K562 (cell line): Measurements from ENCODE around the gene IGFBPL1. TPM values are rescaled to one million over a fixed set of nuclear protein-coding genes. Genes with fewer than 3 reads are reported as not detected.

Experiments used
- ATAC-seq: fragments of 200-7000 bp; cut with Tn5 transposase; 3 replicates; pipeline ENCODE4 v1.9.1; 2020; ENCODE audit warnings: moderate library complexity
- BruUV-seq: library from RNA; stranded (reverse); fragments of 400-500 nt; replicated peaks from 2 replicates; lab custom pipeline; 2021; lab: Mats Ljungman, UMichigan
- CTCF ChIA-PET: fragments of 300-600 bp; formaldehyde crosslinking; extraction: SDS; loops from one replicate; lab custom pipeline; 2021; ENCODE audit warnings: low intra/inter-chr PET ratio; lab: Yijun Ruan, JAX
- POLR2A ChIA-PET: fragments of 300-600, 350-650 bp; sonication (Branson Sonifier 250); formaldehyde crosslinking; extraction: SDS; loops from one replicate; lab custom pipeline; 2021; ENCODE audit warnings: antibody characterized with exemption, inconsistent platforms; lab: Yijun Ruan, JAX
- DNase-seq, 4 experiments: peaks; one replicate each; pipeline versions ENCODE4 v3.0.0 to v3.0.0-alpha.2; 2011 to 2018; ENCODE audit warnings: low spot score in 3 of 4, mixed read lengths in 3 of 4; ENCODE audit errors: extremely low read depth in 1 of 4
- FAIRE-seq: peaks from 2 replicates; lab custom pipeline; 2011; peaks lifted over from hg19 to GRCh38; lab: Jason Lieb, UNC
- H2AFZ ChIP-seq: 2 replicates; pipeline ENCODE4 v1.6.0; 2011; ENCODE audit warnings: low read depth, low read length, control low read depth, inconsistent platforms
- H3K27ac ChIP-seq: fragments of 200-600 bp; 3 replicates; pipeline ENCODE4 v1.8.0; 2011; ENCODE audit warnings: low read depth, mild to moderate bottlenecking, control low read depth, inconsistent platforms, low read length, moderate library complexity, mixed read lengths; ENCODE audit errors: extremely low read depth
- H3K27me3 ChIP-seq, 2 experiments: fragments of 300-600 bp in 1 of 2; 2 replicates in 1 of 2; 3 replicates in 1 of 2; pipeline versions ENCODE4 v1.6.0 to v1.8.0; 2011; ENCODE audit warnings: inconsistent platforms in 2 of 2, low read length in 2 of 2, mild to moderate bottlenecking in 1 of 2, mixed read lengths in 1 of 2, moderate library complexity in 1 of 2; ENCODE audit not compliant: control insufficient read depth in 2 of 2, insufficient read depth in 2 of 2
- H3K36me3 ChIP-seq: fragments of 300-600 bp; 3 replicates; pipeline ENCODE4 v1.8.0; 2011; ENCODE audit warnings: mild to moderate bottlenecking, low read length, inconsistent platforms; ENCODE audit not compliant: control insufficient read depth, insufficient read depth
- H3K4me1 ChIP-seq, 2 experiments: fragments of 200-600 bp in 1 of 2; replicated peaks in 1 of 2; 2 replicates in 1 of 2; 3 replicates in 1 of 2; pipeline versions ENCODE4 v1.5.1 to v1.8.0; 2011; ENCODE audit warnings: inconsistent platforms in 2 of 2, low read length in 2 of 2, mild to moderate bottlenecking in 1 of 2, mixed read lengths in 1 of 2, moderate library complexity in 1 of 2; ENCODE audit not compliant: control insufficient read depth in 2 of 2, insufficient read depth in 2 of 2
- H3K4me2 ChIP-seq: 2 replicates; pipeline ENCODE4 v1.6.1; 2011; ENCODE audit warnings: low read length, control low read depth, inconsistent platforms, mixed read lengths; ENCODE audit not compliant: insufficient read depth
- H3K4me3 ChIP-seq: fragments of 200-600 bp; sonication (generic), shearing (Covaris generic); 2 replicates; pipeline ENCODE4 v1.5.1; 2016; ENCODE audit warnings: control low read depth, inconsistent platforms
- H3K79me2 ChIP-seq: fragments of 200-600 bp; 3 replicates; pipeline ENCODE4 v1.8.0; 2011; ENCODE audit warnings: low read length, inconsistent platforms; ENCODE audit not compliant: control insufficient read depth, insufficient read depth
- H3K9ac ChIP-seq, 2 experiments: 2 replicates each; pipeline versions ENCODE4 v1.6.0 to v1.6.1; 2011; ENCODE audit warnings: low read depth in 2 of 2, low read length in 2 of 2, control low read depth in 1 of 2, inconsistent platforms in 1 of 2, mild to moderate bottlenecking in 1 of 2, mixed read lengths in 1 of 2; ENCODE audit not compliant: insufficient read depth in 1 of 2
- H3K9me1 ChIP-seq: one replicate; pipeline ENCODE4 v1.6.0; 2011; ENCODE audit warnings: inconsistent platforms, mild to moderate bottlenecking, low read length, moderate library complexity; ENCODE audit not compliant: control insufficient read depth, insufficient read depth
- H3K9me3 ChIP-seq: replicated peaks from 2 replicates; pipeline ENCODE4 v1.5.1; 2011; ENCODE audit warnings: low read depth, low read length, inconsistent platforms; ENCODE audit not compliant: control insufficient read depth, insufficient read depth
- H4K20me1 ChIP-seq: replicated peaks from 2 replicates; pipeline ENCODE4 v1.6.1; 2011; ENCODE audit warnings: low read length, inconsistent platforms, mixed read lengths; ENCODE audit not compliant: control insufficient read depth, insufficient read depth
- BRF1 ChIP-seq: IDR thresholded peaks from 3 replicates; pipeline ENCODE4 v1.6.1; 2011; ENCODE audit warnings: borderline replicate concordance, mild to moderate bottlenecking; ENCODE audit not compliant: insufficient read length; ENCODE audit errors: extremely low read depth
- HDAC1 ChIP-seq, 2 experiments: fragments of 450-650 bp; IDR thresholded peaks; 2 replicates each; pipeline ENCODE4 v1.6.1; 2016 to 2017; ENCODE audit warnings: inconsistent platforms in 1 of 2, mild to moderate bottlenecking in 1 of 2, moderate library complexity in 1 of 2
- HMGN3 ChIP-seq: IDR thresholded peaks from 2 replicates; pipeline ENCODE4 v1.6.1; 2011; ENCODE audit warnings: borderline replicate concordance, low read depth, mild to moderate bottlenecking, mixed read lengths, low read length; ENCODE audit not compliant: insufficient read length; ENCODE audit errors: extremely low read depth
- LARP7 ChIP-seq: fragments of 450-650 bp; IDR thresholded peaks from 2 replicates; pipeline ENCODE4 v1.6.1; 2016
- LEF1 ChIP-seq: fragments of 450-650 bp; IDR thresholded peaks from 2 replicates; pipeline ENCODE4 v1.6.1; 2016; ENCODE audit warnings: mild to moderate bottlenecking
- POLR3A ChIP-seq: IDR thresholded peaks from 2 replicates; pipeline ENCODE4 v1.6.1; 2011; ENCODE audit warnings: borderline replicate concordance, mild to moderate bottlenecking, moderate library complexity; ENCODE audit not compliant: insufficient read length, insufficient read depth; ENCODE audit errors: extremely low read depth
- ZFP36 ChIP-seq: fragments of 150-350 bp; IDR thresholded peaks from 2 replicates; pipeline ENCODE4 v1.6.1; 2018; ENCODE audit warnings: low read length, low read depth; ENCODE audit not compliant: partially characterized antibody
- WGBS: fragments of 100-300 bp; shearing (Covaris generic); methylation state at CpG from one replicate; pipeline ENCODE4 v1.1.6; 2016; ENCODE audit warnings: low coverage, mixed read lengths; ENCODE audit not compliant: insufficient coverage; ENCODE audit errors: missing lambda C conversion rate; 5-methylcytosine and 5-hydroxymethylcytosine counted together
- in situ Hi-C: fragments of 300-500 bp; cut with MboI; formaldehyde crosslinking; loops from 4 replicates; pipeline ENCODE4 v1.15.0; 2018; ENCODE audit warnings: inconsistent platforms, mixed read lengths
- intact Hi-C: fragments of 100-400 bp; cut with micrococcal nuclease; formaldehyde crosslinking; loops from 2 replicates; pipeline ENCODE4 v1.14.2; 2022
- polyA plus RNA-seq, 8 experiments: library from polyadenylated mRNA; depleted of rRNA in 4 of 8; stranded (reverse) in 5 of 8; unstranded in 3 of 8; fragments of >200 nt; fragmentation: Nextera tagmentation in 2 of 8; fragmentation: Illumina TruSeq in 1 of 8; extraction: Ambion mirVana in 2 of 8; extraction: Trizol in 1 of 8; gene quantifications; 2 replicates each; pipeline versions ENCODE4 v1.2.1 to v1.2.3, GENCODE V29; 2011 to 2014; ENCODE audit warnings: inconsistent platforms in 1 of 8, missing spikeins in 1 of 8
- total RNA-seq, 7 experiments: library from RNA; depleted of rRNA in 6 of 7; stranded (reverse); fragments of >200 nt in 6 of 7; fragmentation: Illumina TruSeq in 2 of 7; extraction: Trizol in 2 of 7; gene quantifications; 2 replicates each; pipeline versions ENCODE4 v1.2.1 to v1.2.3, GENCODE V29; 2011 to 2021; ENCODE audit warnings: low replicate concordance in 1 of 7
- TF ChIP-seq, protein P1 (sequence below): fragments of 250-450 bp; sonication (Bioruptor Pico); IDR thresholded peaks from 2 replicates; pipeline ENCODE4 v1.5.1; 2021; ENCODE audit warnings: mild to moderate bottlenecking
- TF ChIP-seq, protein P2 (sequence below): fragments of 450-650 bp; IDR thresholded peaks from 2 replicates; pipeline ENCODE4 v1.6.1; 2016; ENCODE audit warnings: missing biosample characterization, missing genetic modification characterization

Gene IGFBPL1
- total and polyA plus RNA-seq, 9 of the 15 experiments (the other 6 are each of a cell fraction or from before 2014, with no cell fraction given), result not detected

DNA sequence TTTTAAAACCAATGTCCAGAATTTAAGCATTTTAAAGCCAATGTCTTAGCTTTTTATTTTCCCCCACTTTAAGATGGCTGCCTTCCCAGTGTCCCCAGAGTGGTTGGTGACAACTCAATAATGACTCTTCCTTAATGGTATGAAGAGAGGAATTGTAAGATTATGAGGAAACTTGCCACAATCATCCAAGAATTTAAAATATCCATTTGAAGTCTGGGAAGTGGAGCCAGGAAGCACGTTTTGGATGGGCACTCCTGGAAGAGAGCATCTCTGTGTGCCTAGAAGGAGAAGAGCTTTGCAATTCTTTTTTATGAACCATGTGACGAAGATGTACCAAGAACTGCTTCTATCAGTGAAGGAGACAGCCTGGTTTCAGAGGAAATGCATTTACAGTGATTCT is 11.3 kb upstream of the IGFBPL1 start:
- POLR2A ChIA-PET, result no interaction called here
- no TSS peak for BruUV-seq

More for the DNA sequence above, 11.3 kb upstream of the IGFBPL1 start:
- 0 out of 2 replicates have a peak, but pooled peaks cover 2% of the 10 kb centered on the region for H4K20me1 ChIP-seq
- no peak overlapping the region for H3K4me3 ChIP-seq
- H3K9me1 ChIP-seq, result no peaks in the 10 kb centered on the region
- peaks cover 0 to 29% of the 10 kb centered on the region in 2 experiments; a peak in 2 of 5 replicates for H3K27me3 ChIP-seq
- H3K36me3 ChIP-seq, result no peaks in the 10 kb centered on the region
- H3K27ac ChIP-seq, result no peak overlapping the region
- H3K9me3 ChIP-seq, result no peaks in the 10 kb centered on the region
- no peak overlapping the region for H3K4me2 ChIP-seq
- CTCF ChIA-PET, result no interaction called here
- intact Hi-C loops, result no loop called here
- no peaks in the 10 kb centered on the region for H3K4me1 ChIP-seq
- in situ Hi-C loops, result no loop called here
- H3K9ac ChIP-seq, result no peak overlapping the region
- DNase-seq (no peak), ATAC-seq (no peak), FAIRE-seq (no peak)
- TF ChIP-seq LEF1, result no peak
- TF ChIP-seq, protein P1, sequence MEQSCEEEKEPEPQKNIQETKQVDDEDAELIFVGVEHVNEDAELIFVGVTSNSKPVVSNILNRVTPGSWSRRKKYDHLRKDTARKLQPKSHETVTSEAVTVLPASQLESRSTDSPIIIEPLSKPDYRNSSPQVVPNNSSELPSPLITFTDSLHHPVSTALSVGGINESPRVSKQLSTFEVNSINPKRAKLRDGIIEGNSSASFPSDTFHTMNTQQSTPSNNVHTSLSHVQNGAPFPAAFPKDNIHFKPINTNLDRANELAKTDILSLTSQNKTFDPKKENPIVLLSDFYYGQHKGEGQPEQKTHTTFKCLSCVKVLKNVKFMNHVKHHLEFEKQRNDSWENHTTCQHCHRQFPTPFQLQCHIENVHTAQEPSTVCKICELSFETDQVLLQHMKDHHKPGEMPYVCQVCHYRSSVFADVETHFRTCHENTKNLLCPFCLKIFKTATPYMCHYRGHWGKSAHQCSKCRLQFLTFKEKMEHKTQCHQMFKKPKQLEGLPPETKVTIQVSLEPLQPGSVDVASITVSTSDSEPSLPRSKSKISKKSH (CRISPR knock-in tag), result no peak
- TF ChIP-seq BRF1, result no peak
- no peak for TF ChIP-seq LARP7
- TF ChIP-seq HDAC1 (IDR thresholded peaks at IDR 0.05), result no peak
- no peak for TF ChIP-seq HMGN3
- TF ChIP-seq, protein P2, sequence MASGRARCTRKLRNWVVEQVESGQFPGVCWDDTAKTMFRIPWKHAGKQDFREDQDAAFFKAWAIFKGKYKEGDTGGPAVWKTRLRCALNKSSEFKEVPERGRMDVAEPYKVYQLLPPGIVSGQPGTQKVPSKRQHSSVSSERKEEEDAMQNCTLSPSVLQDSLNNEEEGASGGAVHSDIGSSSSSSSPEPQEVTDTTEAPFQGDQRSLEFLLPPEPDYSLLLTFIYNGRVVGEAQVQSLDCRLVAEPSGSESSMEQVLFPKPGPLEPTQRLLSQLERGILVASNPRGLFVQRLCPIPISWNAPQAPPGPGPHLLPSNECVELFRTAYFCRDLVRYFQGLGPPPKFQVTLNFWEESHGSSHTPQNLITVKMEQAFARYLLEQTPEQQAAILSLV, result no peak
- TF ChIP-seq POLR3A, result no peak
- no peak for TF ChIP-seq ZFP36
- H3K79me2 ChIP-seq, result no peaks in the 10 kb centered on the region
- H2AFZ ChIP-seq, result no peak overlapping the region
- WGBS, result 0% methylated on average over 2 of the region's 2 CpGs
